Activated naive CD4-positive, alpha-beta T cell treated with anti-CD3 and anti-CD28 coated beads for 36 hours (primary cell): ENCODE measurements around the gene XXYLT1. TPM values are rescaled to one million over a fixed set of nuclear protein-coding genes. Genes with fewer than 3 reads are reported as not detected.

Experiments
- CTCF ChIA-PET: fragments of 350-600 bp; sonication (Branson Sonifier 250); formaldehyde crosslinking; loops from one replicate; lab custom pipeline; 2021; ENCODE audit warnings: antibody characterized with exemption; lab: Charles Lee
- DNase-seq: peaks from one replicate; pipeline ENCODE4 v3.0.0-alpha.2; 2020
- H3K27ac Mint-ChIP-seq: one replicate; pipeline ENCODE4 v1.8.0; 2021; ENCODE audit warnings: mild to moderate bottlenecking, mixed read lengths
- H3K27me3 Mint-ChIP-seq: one replicate; pipeline ENCODE4 v1.8.0; 2021; ENCODE audit warnings: low read depth, mixed read lengths
- H3K36me3 Mint-ChIP-seq: one replicate; pipeline ENCODE4 v1.8.0; 2021; ENCODE audit warnings: low read depth, mixed read lengths
- H3K4me1 Mint-ChIP-seq: one replicate; pipeline ENCODE4 v1.8.0; 2021; ENCODE audit warnings: low read depth, mixed read lengths
- H3K4me3 Mint-ChIP-seq: one replicate; pipeline ENCODE4 v1.8.0; 2021; ENCODE audit warnings: mild to moderate bottlenecking, moderate library complexity, mixed read lengths
- H3K9me3 Mint-ChIP-seq: one replicate; pipeline ENCODE4 v1.8.0; 2021; ENCODE audit warnings: mixed read lengths
- intact Hi-C: fragments of 100-400 bp; cut with micrococcal nuclease; formaldehyde crosslinking; loops from one replicate; pipeline ENCODE4 v1.15.1; 2023
- total RNA-seq, 2 experiments: library from RNA; stranded (reverse); gene quantifications; one replicate each; pipeline ENCODE4 v1.2.3, GENCODE V29; 2021

The XXYLT1 gene
- total RNA-seq, 2 experiments from 2014 or later, result 1.8 to 2.5 TPM

GRCh38 chr3:195126056-195126605 is 144.8 kb downstream of the XXYLT1 start:
- H3K27me3 Mint-ChIP-seq, result no peaks in the 10 kb centered on the region
- no peaks in the 10 kb centered on the region for H3K9me3 Mint-ChIP-seq
- peaks cover 23% of the 10 kb centered on the region for H3K4me1 Mint-ChIP-seq
- no peak overlapping the region for H3K4me3 Mint-ChIP-seq
- DNase-seq, result no peak
- H3K27ac Mint-ChIP-seq, result no peak overlapping the region
- intact Hi-C loops, result loop anchor here (5.0 kb wide), 1 partner anchor 131 kb away; no protein-coding TSS in a partner anchor
- CTCF ChIA-PET, result no interaction called here
- H3K36me3 Mint-ChIP-seq, result no peaks in the 10 kb centered on the region

GRCh38 chr3:195125646-195126045 is 145.3 kb downstream of the XXYLT1 start:
- Mint-ChIP-seq H3K36me3 (no peaks in the 10 kb centered on the region), H3K4me3 (no peak overlapping the region), H3K27ac (no peak overlapping the region), H3K27me3 (no peaks in the 10 kb centered on the region), H3K9me3 (no peaks in the 10 kb centered on the region), H3K4me1 (peaks cover 23% of the 10 kb centered on the region)
- CTCF ChIA-PET, result no interaction called here
- DNase-seq, result no peak
- intact Hi-C loops, result loop anchor here (5.0 kb wide), 1 partner anchor 132 kb away; no protein-coding TSS in a partner anchor

GRCh38 chr3:195124378-195124992 is 146.5 kb downstream of the XXYLT1 start:
- no peak for DNase-seq
- Mint-ChIP-seq H3K27ac (no peak overlapping the region), H3K4me1 (peaks cover 15% of the 10 kb centered on the region), H3K4me3 (no peak overlapping the region), H3K36me3 (no peaks in the 10 kb centered on the region), H3K27me3 (no peaks in the 10 kb centered on the region), H3K9me3 (no peaks in the 10 kb centered on the region)
- CTCF ChIA-PET, result interaction anchor here (0.5 kb wide), 1 partner anchor 440 kb away, joined by 3 read pairs; no protein-coding TSS in a partner anchor
- intact Hi-C loops, result no loop called here

- Mint-ChIP-seq H3K9me3 (no peaks in the 10 kb centered on the region), H3K4me3 (no peak overlapping the region), H3K36me3 (no peaks in the 10 kb centered on the region), H3K27me3 (no peaks in the 10 kb centered on the region), H3K27ac (no peak overlapping the region), H3K4me1 (peaks cover 3% of the 10 kb centered on the region)
- no peak for DNase-seq
- CTCF ChIA-PET, result no interaction called here
- intact Hi-C loops, result no loop called here
Measured at GRCh38 chr3:195123281-195123691, 147.7 kb downstream of the XXYLT1 start.

- Mint-ChIP-seq H3K27me3 (no peaks in the 10 kb centered on the region), H3K4me3 (no peak overlapping the region), H3K36me3 (no peaks in the 10 kb centered on the region), H3K27ac (no peak overlapping the region), H3K9me3 (no peaks in the 10 kb centered on the region), H3K4me1 (no peaks in the 10 kb centered on the region)
- intact Hi-C loops, result no loop called here
- CTCF ChIA-PET, result interaction anchor here (0.8 to 1.2 kb wide), 2 partner anchors 14 to 440 kb away, joined by 3 read pairs; no protein-coding TSS in a partner anchor
- no peak for DNase-seq
Measured at GRCh38 chr3:195122261-195122660, 148.7 kb downstream of the XXYLT1 start.

GRCh38 chr3:195120267-195120601 is 150.7 kb downstream of the XXYLT1 start:
- no peak for DNase-seq
- intact Hi-C loops, result no loop called here
- Mint-ChIP-seq H3K4me1 (no peaks in the 10 kb centered on the region), H3K27ac (no peak overlapping the region), H3K36me3 (no peaks in the 10 kb centered on the region), H3K27me3 (no peaks in the 10 kb centered on the region), H3K4me3 (no peak overlapping the region), H3K9me3 (no peaks in the 10 kb centered on the region)
- CTCF ChIA-PET, result interaction anchor here (0.7 to 1.4 kb wide), 2 partner anchors 13 to 151 kb away, joined by 3 read pairs; partner anchors contain the start of gene XXYLT1

GRCh38 chr3:195119461-195120266 is 151.3 kb downstream of the XXYLT1 start:
- CTCF ChIA-PET, result interaction anchor here (1.4 to 2.5 kb wide), 2 partner anchors 11 to 152 kb away, joined by 3 to 6 read pairs; partner anchors contain the start of gene XXYLT1
- no peaks in the 10 kb centered on the region for H3K36me3 Mint-ChIP-seq
- no peaks in the 10 kb centered on the region for H3K27me3 Mint-ChIP-seq
- H3K9me3 Mint-ChIP-seq, result no peaks in the 10 kb centered on the region
- H3K27ac Mint-ChIP-seq, result no peak overlapping the region
- no peak overlapping the region for H3K4me3 Mint-ChIP-seq
- DNase-seq, result no peak
- intact Hi-C loops, result no loop called here
- no peaks in the 10 kb centered on the region for H3K4me1 Mint-ChIP-seq

GRCh38 chr3:195118671-195119070 is 152.3 kb downstream of the XXYLT1 start:
- H3K9me3 Mint-ChIP-seq, result no peaks in the 10 kb centered on the region
- H3K36me3 Mint-ChIP-seq, result no peaks in the 10 kb centered on the region
- H3K4me3 Mint-ChIP-seq, result no peak overlapping the region
- CTCF ChIA-PET, result interaction anchor here (2.5 kb wide), 1 partner anchor 10 kb away, joined by 6 read pairs; no protein-coding TSS in a partner anchor
- no peaks in the 10 kb centered on the region for H3K27me3 Mint-ChIP-seq
- no peak for DNase-seq
- H3K4me1 Mint-ChIP-seq, result no peaks in the 10 kb centered on the region
- intact Hi-C loops, result no loop called here
- H3K27ac Mint-ChIP-seq, result no peak overlapping the region

- Mint-ChIP-seq H3K9me3 (no peaks in the 10 kb centered on the region), H3K27me3 (no peaks in the 10 kb centered on the region), H3K36me3 (no peaks in the 10 kb centered on the region), H3K4me3 (no peak overlapping the region), H3K27ac (no peak overlapping the region), H3K4me1 (no peaks in the 10 kb centered on the region)
- CTCF ChIA-PET, result interaction anchor here (2.5 kb wide), 1 partner anchor 10 kb away, joined by 6 read pairs; no protein-coding TSS in a partner anchor
- no peak for DNase-seq
- intact Hi-C loops, result no loop called here
Measured at GRCh38 chr3:195117978-195118581, 152.9 kb downstream of the XXYLT1 start.

- CTCF ChIA-PET, result interaction anchor here (1.7 kb wide), 1 partner anchor 10 kb away, joined by 5 read pairs; no protein-coding TSS in a partner anchor
Measured at GRCh38 chr3:195116407-195117185, 154.4 kb downstream of the XXYLT1 start.

GRCh38 chr3:195115600-195116406 is 155.2 kb downstream of the XXYLT1 start:
- intact Hi-C loops, result no loop called here
- Mint-ChIP-seq H3K27me3 (no peaks in the 10 kb centered on the region), H3K36me3 (no peaks in the 10 kb centered on the region), H3K9me3 (no peaks in the 10 kb centered on the region), H3K4me1 (no peaks in the 10 kb centered on the region), H3K4me3 (no peak overlapping the region), H3K27ac (no peak overlapping the region)
- CTCF ChIA-PET, result interaction anchor here (1.3 to 1.7 kb wide), 3 partner anchors 9 to 433 kb away, joined by 3 to 5 read pairs (median 4); no protein-coding TSS in a partner anchor
- no peak for DNase-seq

More at GRCh38 chr3:195116407-195117185, 154.4 kb downstream of the XXYLT1 start:
- Mint-ChIP-seq H3K36me3 (no peaks in the 10 kb centered on the region), H3K27me3 (no peaks in the 10 kb centered on the region), H3K27ac (no peak overlapping the region), H3K4me3 (no peak overlapping the region), H3K4me1 (no peaks in the 10 kb centered on the region), H3K9me3 (no peaks in the 10 kb centered on the region)
- no peak for DNase-seq
- intact Hi-C loops, result no loop called here
